GM19025 (cell line): ENCODE results near the gene CACYBP.

Source experiments
- ATAC-seq: cut with Tn5 transposase; IDR thresholded peaks from one replicate; pipeline ENCODE4 v1.9.1; 2021; ENCODE audit warnings: mild to moderate bottlenecking, low read depth, moderate library complexity; ENCODE audit not compliant: unreplicated experiment

Gene CACYBP, protein sequence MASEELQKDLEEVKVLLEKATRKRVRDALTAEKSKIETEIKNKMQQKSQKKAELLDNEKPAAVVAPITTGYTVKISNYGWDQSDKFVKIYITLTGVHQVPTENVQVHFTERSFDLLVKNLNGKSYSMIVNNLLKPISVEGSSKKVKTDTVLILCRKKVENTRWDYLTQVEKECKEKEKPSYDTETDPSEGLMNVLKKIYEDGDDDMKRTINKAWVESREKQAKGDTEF

DNA sequence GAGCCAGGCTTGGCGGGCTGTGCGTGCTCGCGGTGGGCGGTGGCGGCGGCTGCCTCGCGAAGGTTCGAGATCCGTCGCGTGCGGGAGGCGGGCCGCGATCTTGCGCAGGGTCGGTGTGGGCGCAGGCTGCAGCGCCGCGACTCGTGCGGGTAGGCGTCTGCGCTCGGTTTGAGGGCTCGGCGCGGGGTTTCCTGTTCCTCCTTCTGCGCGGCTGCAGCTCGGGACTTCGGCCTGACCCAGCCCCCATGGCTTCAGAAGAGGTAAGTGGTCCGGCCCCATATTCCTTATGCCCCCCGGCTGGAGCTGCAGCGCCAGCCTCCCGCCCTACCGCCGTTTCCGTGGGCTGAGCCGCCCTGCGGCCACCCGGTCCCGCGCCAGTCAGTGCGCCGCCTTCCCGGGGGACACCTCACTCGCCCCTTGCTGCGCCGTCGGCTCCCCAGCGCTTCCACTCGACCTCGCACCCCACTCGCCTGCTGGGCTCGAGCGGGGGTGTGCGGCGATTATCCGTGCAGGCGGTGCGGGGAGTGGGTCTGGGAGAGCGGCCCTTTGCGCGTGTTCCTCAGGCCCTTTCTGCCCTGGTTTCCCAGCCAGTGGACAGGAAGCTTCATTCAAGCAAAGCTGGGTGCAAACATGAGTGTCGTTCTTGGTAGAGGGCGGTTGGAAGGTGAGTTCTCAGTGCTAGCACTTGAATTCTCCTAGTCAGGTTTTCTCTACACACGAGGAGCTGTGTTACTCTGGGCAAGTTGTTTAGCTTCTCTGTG lies at the start of gene CACYBP:
Gene CACYBP, plus strand, starts transcription at position 12 of the 761 bp plus-strand sequence. Its CDS starts 234 bp downstream, at position 246.
- ATAC-seq = no peak

DNA sequence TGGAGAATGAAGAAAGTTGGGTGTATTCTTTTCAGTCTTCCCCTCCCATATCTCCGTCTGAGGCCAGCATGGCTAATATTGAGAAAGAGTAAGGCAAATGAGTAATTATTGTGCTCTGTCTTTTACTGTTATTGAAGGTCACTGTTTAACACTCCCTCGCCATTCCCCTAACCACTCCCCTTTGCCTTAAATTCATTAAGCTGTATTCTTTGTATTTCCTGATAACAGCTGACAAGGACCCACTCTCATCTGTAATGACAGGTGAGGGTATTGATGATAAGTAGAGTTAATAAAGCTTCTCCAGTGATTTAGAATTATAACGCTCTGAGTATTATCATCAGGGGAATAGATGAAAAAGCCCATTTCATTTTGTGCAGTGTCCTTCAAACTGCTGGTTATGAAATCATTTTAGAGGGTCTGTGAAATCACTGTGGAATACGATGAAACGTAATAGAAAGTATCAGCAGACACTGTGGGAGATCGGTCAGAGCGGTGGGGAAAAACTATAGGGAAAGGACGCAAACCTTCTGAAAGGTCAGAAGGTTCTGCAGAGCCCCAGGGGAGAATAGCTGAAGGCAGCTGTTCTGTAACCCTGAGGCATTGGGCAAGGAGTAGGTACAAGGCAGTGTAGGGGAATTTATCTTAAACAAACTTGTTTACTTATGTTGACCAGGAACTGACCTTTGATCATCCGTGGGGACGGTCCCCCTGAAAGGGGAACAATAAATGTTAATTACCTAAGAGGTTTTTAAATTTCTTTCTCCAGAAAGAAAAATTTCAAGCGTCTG lies 46.3 kb upstream of the CACYBP start:
- ATAC-seq = peak; percentile 50

DNA sequence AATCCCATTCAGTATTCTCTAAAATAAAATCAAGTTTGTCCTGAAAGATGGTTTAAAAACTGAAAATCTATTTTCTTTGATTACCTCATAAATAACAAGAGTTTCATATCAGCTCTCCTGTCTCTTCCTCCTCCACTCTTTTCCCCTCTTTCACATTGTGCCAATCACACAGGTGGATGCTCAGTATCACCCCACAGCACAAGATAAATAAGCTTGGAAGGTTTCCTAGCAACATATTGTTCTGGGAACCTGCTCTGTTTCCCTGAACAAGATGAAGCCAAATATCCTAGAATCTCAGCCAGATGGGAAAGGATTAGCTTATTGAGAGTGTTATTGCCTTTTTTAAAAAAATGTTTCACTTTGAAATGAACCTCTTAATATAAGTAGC lies 45.7 kb upstream of the CACYBP start:
- ATAC-seq = peak; percentile 16

DNA sequence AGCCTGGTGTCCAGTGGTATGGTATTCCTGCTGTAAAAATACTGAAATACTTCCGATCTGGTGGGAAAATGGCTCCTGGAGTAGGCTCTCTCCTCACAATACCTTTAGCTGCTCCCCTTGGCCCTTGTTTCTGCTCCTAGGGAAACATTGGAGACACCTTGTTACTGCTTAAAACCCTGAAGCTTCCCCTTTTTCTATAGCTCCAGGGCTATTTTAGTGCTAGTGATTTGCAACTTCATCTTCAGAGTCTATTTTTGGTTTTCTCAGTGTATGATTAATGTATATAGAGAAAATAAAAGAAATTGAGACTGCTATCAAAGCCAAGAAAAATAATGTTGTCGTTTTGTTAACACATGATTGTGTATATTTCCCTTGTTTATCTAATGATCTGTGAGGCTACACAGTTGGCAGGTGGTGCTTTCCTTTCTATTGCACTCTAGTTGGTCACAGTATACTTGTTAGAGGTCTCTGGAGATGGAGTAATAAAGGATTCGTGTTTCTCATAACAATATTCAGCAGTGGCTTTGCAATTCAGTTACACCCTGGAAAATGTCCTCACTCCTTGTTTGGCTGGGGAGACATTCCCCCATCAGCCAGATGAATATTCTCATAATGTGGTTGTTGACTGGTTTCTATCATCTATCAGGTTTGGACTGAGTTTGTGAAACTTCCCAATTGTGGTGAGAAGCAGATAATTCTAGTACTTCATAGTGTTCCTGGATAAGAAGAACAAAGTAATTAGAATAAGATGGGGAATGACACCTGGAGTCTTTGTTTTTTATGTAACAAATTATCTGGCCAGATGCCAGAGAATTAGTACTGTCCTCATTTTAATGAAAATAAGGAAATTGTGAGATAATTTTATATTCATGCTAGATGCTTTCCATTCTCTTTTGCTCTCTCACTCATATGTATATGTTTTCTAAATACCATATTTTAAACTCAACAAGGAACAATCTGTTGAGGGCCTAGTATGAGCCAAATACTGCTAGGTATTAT lies 44.8 kb upstream of the CACYBP start:
- ATAC-seq = no peak

DNA sequence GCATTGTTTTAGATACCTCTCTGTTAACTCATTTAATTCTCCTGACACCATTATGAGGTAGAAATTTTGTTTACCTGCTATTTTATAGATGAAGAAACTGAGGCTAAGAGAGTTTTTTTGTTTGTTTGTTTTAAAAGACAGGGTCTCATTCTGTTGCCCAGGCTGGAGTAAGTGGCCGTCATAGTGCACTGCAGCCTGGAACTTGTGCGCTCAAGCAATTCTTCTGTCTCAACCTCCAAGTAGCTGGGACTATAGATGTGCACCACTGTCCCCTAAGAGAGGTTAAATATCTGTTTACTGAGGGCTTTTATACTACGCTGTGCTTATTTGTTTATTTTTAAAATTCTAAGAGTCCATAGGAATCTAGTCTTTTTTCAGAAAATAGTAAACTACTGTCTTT lies 43.7 kb upstream of the CACYBP start:
- no peak for ATAC-seq

DNA sequence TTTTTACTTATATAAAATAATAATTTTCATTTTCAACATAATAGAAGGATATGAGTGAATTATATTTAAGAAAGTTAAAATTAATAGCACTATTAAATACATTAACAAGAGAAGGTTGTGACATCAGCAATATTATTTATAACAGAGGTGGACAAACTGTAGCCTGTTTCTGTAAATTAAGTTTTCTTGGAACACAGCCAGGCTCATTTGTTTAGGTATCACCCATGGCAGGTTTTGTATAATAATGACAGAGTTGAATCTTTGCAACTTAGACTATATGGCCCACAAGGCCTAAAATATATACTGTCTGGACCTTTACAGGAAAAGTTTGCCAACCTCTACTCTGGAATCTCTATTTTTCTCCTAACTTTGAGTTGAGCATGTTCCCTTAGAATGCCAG lies 42.8 kb upstream of the CACYBP start:
- ATAC-seq = no peak

DNA sequence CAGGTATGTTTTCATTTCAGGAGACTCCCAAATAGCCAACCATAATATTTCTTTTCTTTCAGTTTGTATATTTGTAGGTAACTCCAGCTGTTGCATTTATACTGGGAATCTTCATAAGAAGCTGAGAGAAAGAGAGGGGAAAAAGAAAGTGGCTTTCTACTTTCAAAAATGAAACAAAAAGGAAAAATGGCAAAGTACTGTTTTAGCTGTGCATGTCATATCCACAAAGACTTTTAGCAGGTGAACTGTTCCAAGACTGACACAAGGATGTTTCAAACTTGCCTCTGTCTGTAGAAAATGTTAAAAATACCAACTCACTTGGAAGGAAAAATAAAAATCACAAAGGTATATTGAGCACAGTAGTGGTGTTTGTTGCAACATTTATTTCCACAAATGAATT lies 41.9 kb upstream of the CACYBP start:
- ATAC-seq = no peak

DNA sequence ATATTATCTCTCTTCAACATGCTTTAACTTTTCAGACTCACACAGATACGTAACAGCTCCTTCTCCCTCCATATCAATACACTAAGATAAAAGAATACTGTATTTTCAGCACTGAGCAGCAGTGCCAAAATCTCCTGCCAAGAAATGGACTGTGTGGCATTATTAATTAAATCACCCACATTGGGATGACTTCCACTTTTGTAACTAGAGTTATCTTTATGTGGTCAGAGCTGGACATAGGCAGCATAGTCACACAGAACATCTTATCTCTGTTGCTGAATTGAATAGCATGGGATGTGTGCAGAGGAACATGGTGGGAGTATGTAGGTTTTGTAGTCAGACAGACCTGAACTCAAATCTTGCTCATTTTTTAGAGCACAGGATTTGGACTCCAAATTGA lies 41.4 kb upstream of the CACYBP start:
- no peak for ATAC-seq

DNA sequence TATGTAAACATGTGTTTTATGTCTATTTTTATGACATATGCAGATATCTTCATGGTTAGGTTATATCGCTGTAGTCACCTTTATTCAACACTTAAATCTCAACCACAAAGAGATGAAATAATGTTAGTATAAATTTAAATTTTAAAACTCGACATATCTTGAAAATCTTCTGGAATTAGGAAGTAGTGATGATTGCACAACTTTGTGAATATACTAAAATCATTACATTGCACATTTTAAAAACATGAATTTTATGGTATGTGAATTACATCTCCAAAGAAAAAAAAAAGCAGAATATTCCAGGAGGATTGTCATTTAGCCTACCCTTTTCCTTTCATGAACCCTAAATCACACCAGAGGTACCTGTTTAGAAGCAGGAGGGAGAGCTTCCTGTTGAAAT lies 39.4 kb upstream of the CACYBP start:
- no peak for ATAC-seq

DNA sequence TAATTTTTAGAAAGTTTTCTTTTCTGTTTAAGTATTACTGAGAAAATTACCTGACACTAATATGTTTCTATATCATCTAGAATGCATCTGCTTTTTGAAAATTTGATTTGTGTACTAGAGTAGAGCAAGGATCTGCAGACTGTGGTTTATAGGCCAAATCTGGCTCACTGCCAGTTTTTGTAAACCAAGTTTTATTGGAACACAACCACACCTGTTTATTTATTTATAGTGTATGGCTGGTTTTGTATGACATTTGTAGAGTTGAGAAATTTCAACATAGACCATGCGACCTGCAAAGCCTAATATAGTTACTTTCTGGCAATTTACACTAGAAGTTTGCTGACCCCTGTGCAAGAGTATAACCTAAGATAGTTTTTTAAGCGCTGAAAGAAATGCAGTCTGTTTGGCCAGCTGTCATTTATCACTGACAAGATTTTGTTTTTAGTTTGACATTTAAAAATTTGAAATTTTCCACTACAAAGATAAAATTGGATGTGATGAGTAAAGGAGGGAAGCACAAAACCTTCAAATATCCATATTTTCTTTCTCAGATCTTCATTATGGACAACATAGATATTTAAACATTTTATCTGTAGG lies 36.1 kb upstream of the CACYBP start:
- ATAC-seq = no peak

DNA sequence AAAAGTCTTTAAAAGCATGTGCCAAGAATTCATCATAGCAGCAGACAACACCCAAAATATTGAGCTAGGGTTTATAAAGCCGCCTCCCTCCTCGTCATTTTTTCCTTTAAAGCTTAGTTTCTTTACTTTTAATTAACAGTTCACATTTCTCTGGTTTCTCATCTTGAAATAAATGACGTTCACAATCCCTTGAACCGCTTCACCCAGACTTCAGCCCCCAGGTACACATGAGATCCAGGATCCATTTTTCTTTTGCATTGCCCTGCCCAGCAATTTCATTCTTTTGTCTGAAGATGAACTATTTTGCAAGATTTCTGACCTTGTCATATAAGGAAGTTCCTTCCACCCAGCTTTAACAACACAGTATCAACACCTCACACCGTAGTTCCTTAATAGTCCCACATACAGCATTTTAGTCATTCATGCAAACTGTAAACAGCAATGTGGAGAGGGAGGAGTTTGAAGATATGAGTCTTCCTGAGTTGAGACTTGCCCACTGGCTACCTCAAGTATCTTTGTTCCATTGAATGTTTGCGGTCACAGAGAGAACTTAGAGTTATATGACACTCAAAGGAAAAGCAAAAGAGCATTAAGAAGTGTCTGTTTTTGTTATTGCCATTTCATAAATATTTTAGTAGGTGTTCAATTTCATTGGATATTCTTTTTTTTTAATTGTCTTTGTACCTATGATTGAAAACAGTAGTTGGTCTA lies 35.3 kb upstream of the CACYBP start:
- no peak for ATAC-seq

DNA sequence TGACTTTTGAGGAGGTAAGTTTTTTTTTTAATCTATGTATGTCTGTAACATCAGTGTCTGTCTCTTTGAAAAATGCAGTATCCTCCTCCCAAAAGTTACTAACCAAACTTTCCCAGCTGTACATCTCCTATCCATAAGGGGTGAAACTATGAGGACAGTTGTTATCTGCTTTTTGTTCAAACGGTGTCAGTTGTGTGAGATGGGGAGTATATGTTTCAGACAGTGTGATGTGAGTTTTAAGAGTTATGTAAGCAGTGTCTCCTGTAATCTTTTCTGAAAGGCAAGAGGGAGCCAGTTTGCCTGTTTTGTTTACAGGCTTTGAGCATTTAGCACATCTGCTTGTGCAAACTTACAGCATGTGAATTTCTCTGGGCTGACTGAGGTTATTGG lies 34.8 kb upstream of the CACYBP start:
- no peak for ATAC-seq

DNA sequence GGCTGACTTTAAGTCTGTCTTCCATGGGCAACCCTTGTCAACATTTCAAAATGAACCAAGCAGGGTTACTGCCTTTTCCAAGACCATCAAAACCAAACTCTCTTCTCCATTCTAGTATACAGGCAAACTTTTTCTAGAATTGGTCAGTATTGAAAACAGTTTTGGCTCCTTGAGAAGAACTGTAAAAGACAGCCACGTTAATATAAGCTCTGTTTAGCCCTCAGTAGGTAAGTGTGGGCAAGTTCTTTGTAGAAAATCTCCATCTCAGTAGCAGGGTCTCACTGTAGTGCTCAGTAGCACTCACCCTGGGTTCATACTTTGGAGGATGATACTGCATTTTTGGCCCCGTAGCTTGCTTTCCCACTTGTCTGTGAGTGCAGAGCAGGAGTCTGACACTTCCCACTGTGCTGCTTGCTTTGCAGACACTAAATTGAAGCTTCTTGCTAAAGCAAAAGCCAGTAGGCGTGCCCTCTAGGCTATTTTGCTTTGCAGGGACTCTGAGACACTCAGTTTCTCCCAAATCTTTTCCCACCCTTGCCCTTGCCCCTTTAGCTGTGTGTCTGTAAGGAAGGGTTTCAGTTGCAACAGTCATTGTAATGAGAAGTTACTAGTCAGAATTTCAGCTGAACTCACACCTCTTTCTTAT lies 34.3 kb upstream of the CACYBP start:
- no peak for ATAC-seq

DNA sequence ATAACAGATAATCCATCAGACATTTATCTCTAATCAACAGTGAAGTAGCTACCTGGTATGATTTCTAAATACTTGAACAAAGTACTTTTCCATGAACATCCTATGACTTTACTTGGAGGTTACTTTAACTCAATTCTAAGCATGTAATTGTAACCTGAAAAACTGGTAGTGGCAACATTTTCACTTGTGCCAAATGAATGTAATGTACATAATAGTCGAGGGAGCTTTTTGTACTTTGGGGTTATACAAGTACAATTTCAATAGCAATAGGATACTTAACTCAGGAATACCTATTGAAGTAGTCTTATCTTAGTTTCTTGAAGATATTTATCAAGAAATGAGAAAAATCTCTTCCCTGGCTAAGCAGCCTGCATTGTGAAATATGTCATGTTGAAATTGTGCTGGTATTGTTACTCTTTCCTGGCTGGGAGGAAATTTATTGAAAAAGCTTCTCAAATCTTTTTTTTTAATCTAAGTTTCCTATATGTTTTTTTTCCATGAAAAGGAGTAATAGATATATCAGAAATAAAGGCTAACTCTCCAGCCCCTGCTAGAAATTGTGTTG lies 33.7 kb upstream of the CACYBP start:
- ATAC-seq = no peak

DNA sequence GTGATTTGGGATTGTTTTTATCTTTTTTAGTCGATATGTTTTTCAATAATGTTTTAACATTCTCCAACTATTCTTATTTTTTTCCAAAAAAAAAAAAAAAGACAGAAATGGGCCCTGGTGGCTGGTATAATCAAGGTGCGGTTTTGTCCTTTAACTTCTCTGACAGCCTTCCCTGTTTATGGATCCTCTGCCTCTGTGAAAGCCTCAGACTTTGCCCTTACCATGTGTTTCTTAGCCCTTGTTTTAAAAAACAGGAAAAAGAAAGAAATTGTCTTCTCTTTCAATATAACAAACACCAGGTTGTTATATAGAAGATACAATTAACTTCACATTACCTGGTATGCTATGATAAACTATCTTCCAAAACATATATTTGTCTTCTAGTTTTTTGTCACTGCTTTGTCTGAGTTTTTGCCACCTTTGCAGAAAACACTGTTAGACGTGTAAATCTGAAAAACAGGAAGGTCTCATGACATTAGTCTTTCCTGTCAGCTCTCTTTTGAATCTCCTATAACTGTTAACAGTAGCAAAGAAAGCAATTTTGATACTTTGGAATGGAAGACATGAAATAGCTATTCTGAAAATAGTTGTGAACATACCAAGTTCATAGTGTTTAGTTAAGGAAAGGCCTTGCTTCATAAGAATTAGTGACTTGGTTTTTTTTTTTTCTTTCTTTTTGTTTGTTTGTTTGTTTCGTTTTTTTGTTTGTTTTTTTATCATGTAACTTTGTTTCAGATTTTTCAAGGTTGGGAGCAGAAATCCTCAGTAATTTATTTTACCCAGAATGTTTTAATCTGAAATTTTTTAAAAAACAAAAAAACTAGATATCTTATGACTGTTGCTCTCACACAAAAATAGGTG lies 31.7 kb upstream of the CACYBP start:
- ATAC-seq = no peak

DNA sequence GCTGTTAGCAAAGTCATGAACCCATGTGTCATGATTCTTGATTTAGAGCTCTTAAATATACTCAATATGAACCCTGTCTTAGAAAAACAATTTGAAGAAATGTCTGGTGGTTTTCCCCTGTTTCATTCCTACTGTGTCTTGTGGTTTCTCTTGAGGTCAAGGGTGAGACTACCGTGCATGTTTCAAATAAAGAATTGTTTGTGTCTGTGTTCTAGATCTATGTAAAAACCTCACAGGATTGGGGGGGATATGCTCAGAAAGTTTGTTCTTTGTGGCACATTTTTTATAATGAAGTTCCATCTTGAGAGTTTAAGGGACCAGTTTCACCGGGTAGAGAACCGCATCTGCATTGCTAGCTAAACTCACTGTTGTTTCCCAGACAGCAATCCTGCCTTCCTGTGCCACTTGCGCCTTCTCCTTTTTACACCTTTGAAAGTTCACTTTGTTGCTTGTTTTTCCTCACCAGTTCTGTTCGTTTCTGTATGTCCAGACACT lies 30.9 kb upstream of the CACYBP start:
- ATAC-seq = peak; percentile 72

DNA sequence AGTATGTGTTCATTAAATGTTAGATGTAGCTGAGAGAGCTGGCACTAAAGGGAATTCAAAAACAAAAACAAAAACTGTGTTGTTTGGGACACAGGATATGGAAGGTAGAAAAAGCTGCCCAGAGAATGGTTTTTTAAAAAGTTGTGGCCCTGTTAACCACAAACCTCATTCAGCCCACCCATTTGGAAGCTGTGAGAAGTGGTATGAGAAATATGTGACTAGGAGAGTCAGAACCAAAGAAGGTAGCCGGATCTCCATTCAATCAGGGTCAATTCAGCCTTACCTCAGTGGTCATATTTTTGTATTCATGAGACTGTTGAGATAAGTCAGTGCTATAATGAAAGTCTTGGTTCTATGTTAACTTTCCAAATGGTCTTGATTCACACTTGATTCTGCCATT lies 29.8 kb upstream of the CACYBP start:
- ATAC-seq = no peak
